NCI-H2029 treated with DMSO at 0.1 percent for 48 hours (cell line): ENCODE results near the gene ADAMTS12.

Source experiments
- DNase-seq: peaks from one replicate; lab custom pipeline; 2025; lab: John Stamatoyannopoulos, UW

ADAMTS12 gene

GRCh38 chr5:33474931-33475499 is 416.8 kb downstream of the ADAMTS12 start:
- no peak for DNase-seq

DNA sequence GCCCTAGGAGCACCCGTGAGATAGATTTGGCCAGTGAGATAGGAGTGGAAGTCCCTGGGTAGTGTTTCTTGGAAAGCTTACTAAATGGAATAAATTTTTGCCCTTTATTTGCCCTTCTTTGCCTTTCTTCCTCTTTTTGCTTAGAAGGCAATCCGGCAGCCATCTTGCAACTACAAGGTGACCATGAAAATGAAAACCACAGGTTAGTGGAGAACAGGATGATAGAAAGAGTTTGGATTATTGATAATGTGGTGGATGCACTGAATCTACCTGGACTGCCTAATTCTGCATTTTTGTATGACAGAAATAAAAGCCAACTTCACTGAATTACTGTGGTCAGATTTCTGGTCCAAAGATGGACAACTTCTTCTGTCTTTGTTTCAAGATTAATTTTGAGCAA is 417.8 kb downstream of the ADAMTS12 start:
- no peak for DNase-seq
